ENCODE measurements around the gene ZDHHC22. TPM values are rescaled to one million over a fixed set of nuclear protein-coding genes. Genes with fewer than 3 reads are reported as not detected.

ZDHHC22 gene
- total RNA-seq, 1 donor, result not detected

DNA sequence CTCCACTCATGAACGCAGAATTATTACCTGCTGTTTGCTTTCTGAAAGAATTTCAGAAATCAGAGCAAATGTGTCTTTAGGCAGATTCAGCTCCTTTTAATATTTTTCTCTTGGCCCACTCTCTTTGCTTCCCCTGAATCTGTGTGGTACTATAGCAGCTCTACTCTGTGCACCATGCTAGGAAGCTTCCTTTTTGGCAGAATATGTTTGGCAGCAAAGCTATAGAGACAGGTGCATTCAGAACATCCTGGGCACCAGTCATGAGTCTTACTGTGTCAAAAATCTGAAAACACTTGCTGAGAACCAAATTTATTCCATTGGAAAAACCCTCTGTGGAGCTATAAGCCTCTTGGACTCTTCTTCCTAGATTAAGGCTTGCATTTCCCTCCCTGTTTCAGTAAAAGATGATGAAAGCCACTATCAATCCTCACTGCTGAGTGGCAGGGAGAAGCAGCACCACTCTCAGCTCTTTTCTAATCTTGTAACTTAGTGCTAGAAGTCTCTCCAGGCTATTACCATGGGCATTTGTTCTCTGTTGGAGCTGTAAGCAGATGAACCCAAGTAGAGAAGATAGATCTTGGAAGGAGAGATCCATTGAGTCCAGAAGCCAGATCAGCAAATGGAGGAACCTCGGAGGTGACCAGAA lies 25.3 kb downstream of the ZDHHC22 start:
- no peak overlapping the region for H3K27ac ChIP-seq (ENCODE audit: low read depth, low read length)
- H3K36me3 ChIP-seq (ENCODE audit: insufficient read depth, low read length), result peaks cover 34% of the 10 kb centered on the region
- no peaks in the 10 kb centered on the region for H3K9me3 ChIP-seq (ENCODE audit: low read depth, low read length)
- no peak for DNase-seq (ENCODE audit: insufficient read length, low spot score, missing footprints)
- no peak overlapping the region for H2AFZ ChIP-seq (ENCODE audit: low read length)
- H3K4me2 ChIP-seq (ENCODE audit: insufficient read depth, low read length), result no peak overlapping the region
- no peaks in the 10 kb centered on the region for H3K27me3 ChIP-seq (ENCODE audit: insufficient read depth, low read length)
- H4K20me1 ChIP-seq (ENCODE audit: insufficient read depth, low read length), result peaks cover 3% of the 10 kb centered on the region
- TF ChIP-seq, protein P1, sequence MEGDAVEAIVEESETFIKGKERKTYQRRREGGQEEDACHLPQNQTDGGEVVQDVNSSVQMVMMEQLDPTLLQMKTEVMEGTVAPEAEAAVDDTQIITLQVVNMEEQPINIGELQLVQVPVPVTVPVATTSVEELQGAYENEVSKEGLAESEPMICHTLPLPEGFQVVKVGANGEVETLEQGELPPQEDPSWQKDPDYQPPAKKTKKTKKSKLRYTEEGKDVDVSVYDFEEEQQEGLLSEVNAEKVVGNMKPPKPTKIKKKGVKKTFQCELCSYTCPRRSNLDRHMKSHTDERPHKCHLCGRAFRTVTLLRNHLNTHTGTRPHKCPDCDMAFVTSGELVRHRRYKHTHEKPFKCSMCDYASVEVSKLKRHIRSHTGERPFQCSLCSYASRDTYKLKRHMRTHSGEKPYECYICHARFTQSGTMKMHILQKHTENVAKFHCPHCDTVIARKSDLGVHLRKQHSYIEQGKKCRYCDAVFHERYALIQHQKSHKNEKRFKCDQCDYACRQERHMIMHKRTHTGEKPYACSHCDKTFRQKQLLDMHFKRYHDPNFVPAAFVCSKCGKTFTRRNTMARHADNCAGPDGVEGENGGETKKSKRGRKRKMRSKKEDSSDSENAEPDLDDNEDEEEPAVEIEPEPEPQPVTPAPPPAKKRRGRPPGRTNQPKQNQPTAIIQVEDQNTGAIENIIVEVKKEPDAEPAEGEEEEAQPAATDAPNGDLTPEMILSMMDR (IDR thresholded peaks at IDR 0.05; ENCODE audit: extremely low read depth, low read depth, low read length), result no peak
- no peak overlapping the region for H3K4me3 ChIP-seq (ENCODE audit: insufficient read depth, low read length)
- H3K79me2 ChIP-seq (ENCODE audit: insufficient read depth, low read length), result no peaks in the 10 kb centered on the region
- no peaks in the 10 kb centered on the region for H3K4me1 ChIP-seq (ENCODE audit: insufficient read depth, low read length)

DNA sequence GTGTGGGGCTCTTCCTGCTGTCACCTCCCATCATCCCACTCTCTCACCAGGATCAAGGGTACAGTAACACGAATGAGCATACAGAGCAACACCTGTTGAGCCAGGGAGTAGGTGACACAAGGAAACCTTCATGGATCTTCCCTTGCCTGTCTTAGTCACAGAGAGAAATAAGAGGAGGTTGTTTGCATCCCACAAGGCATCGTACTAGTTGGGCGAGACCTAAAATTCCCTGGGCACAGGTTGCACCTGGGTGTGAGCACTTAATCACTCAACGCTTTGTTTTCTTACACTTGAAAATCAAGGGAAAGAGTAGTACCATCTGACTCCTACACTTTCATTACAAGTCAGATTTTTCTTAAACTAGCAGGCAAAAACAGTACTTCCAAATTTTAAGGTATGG lies 27.0 kb downstream of the ZDHHC22 start:
- Histone ChIP-seq H3K4me3 (ENCODE audit: insufficient read depth, low read length) (no peak overlapping the region), H3K79me2 (ENCODE audit: insufficient read depth, low read length) (no peaks in the 10 kb centered on the region), H2AFZ (ENCODE audit: low read length) (no peak overlapping the region), H3K27ac (ENCODE audit: low read depth, low read length) (no peak overlapping the region), H3K4me1 (ENCODE audit: insufficient read depth, low read length) (no peaks in the 10 kb centered on the region), H4K20me1 (ENCODE audit: insufficient read depth, low read length) (peaks cover 3% of the 10 kb centered on the region), H3K4me2 (ENCODE audit: insufficient read depth, low read length) (no peak overlapping the region), H3K27me3 (ENCODE audit: insufficient read depth, low read length) (no peaks in the 10 kb centered on the region), H3K36me3 (ENCODE audit: insufficient read depth, low read length) (peaks cover 41% of the 10 kb centered on the region), H3K9me3 (ENCODE audit: low read depth, low read length) (no peaks in the 10 kb centered on the region)
- TF ChIP-seq, protein P1 (IDR thresholded peaks at IDR 0.05; ENCODE audit: extremely low read depth, low read depth, low read length), result no peak
- DNase-seq (ENCODE audit: insufficient read length, low spot score, missing footprints), result no peak

DNA sequence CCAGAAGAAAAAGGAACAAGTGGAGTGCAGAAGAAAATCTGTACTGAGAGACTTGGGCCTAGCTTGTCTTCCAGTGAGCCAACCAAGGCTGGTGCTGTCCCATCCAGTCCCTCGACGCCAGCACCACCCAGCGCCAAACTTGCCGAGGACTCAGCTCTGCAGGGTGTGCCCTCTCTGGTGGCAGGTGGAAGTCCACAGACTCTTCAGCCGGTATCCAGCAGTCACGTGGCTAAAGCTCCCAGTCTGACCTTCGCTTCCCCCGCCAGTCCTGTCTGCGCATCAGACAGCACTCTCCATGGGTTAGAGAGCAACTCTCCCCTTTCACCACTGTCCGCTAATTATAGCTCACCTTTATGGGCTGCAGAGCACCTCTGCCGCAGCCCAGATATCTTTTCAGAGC lies 27.9 kb downstream of the ZDHHC22 start:
- Histone ChIP-seq H4K20me1 (ENCODE audit: insufficient read depth, low read length) (peaks cover 3% of the 10 kb centered on the region), H3K4me3 (ENCODE audit: insufficient read depth, low read length) (no peak overlapping the region), H2AFZ (ENCODE audit: low read length) (no peak overlapping the region), H3K9me3 (ENCODE audit: low read depth, low read length) (no peaks in the 10 kb centered on the region), H3K79me2 (ENCODE audit: insufficient read depth, low read length) (no peaks in the 10 kb centered on the region), H3K27ac (ENCODE audit: low read depth, low read length) (no peak overlapping the region), H3K4me2 (ENCODE audit: insufficient read depth, low read length) (no peak overlapping the region), H3K27me3 (ENCODE audit: insufficient read depth, low read length) (no peaks in the 10 kb centered on the region), H3K36me3 (ENCODE audit: insufficient read depth, low read length) (peaks cover 41% of the 10 kb centered on the region), H3K4me1 (ENCODE audit: insufficient read depth, low read length) (no peaks in the 10 kb centered on the region)
- TF ChIP-seq, protein P1 (IDR thresholded peaks at IDR 0.05; ENCODE audit: extremely low read depth, low read depth, low read length), result no peak
- DNase-seq (ENCODE audit: insufficient read length, low spot score, missing footprints), result no peak

DNA sequence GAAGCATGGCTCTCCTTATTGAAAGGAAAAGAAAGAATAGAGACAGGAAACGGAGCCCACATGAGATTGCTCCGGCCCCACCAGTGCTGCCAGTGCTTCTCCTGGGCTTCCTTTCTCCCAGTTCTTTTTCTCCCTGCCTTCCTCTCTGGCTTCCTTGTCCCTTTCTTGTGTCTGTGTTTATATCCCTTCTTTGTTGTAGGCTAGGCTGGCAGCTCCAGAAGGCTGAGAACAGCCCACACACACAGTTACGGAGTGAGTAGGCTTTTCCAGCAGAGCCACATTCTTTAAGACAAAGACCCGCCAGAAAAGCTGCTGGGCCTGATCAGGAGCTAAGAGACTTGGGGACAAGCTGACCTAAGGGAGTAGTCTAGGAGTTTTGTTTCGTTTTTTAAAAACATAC lies 30.6 kb downstream of the ZDHHC22 start:
- Histone ChIP-seq H4K20me1 (ENCODE audit: insufficient read depth, low read length) (no peaks in the 10 kb centered on the region), H3K36me3 (ENCODE audit: insufficient read depth, low read length) (peaks cover 46% of the 10 kb centered on the region), H3K79me2 (ENCODE audit: insufficient read depth, low read length) (peaks cover 3% of the 10 kb centered on the region), H3K27me3 (ENCODE audit: insufficient read depth, low read length) (no peaks in the 10 kb centered on the region), H3K9me3 (ENCODE audit: low read depth, low read length) (no peaks in the 10 kb centered on the region), H2AFZ (ENCODE audit: low read length) (no peak overlapping the region), H3K27ac (ENCODE audit: low read depth, low read length) (no peak overlapping the region), H3K4me1 (ENCODE audit: insufficient read depth, low read length) (no peaks in the 10 kb centered on the region), H3K4me3 (ENCODE audit: insufficient read depth, low read length) (no peak overlapping the region), H3K4me2 (ENCODE audit: insufficient read depth, low read length) (no peak overlapping the region)
- no peak for DNase-seq (ENCODE audit: insufficient read length, low spot score, missing footprints)
- TF ChIP-seq, protein P1 (IDR thresholded peaks at IDR 0.05; ENCODE audit: extremely low read depth, low read depth, low read length), result no peak

All from osteoblast (primary cell).